Neural cell (in vitro differentiated cells): Measurements from ENCODE around the gene KRT6C. TPM values are rescaled to one million over a fixed set of nuclear protein-coding genes. Genes with fewer than 3 reads are reported as not detected.

Source experiments
- H2AFZ ChIP-seq: fragments of 200-600, 300-800 bp; sonication (generic), shearing (Covaris generic); 2 replicates; pipeline ENCODE4 v1.6.0; 2014; ENCODE audit warnings: low read depth, mild to moderate bottlenecking, antibody characterized with exemption, low read length, moderate library complexity
- H3F3A ChIP-seq: fragments of 200-600 bp; shearing (Covaris generic); 2 replicates; pipeline ENCODE4 v1.6.1; 2016; ENCODE audit warnings: mild to moderate bottlenecking, moderate library complexity, mixed read lengths, antibody characterized with exemption, low read length; ENCODE audit not compliant: insufficient read depth, poor library complexity, severe bottlenecking
- H3K27ac ChIP-seq: fragments of 200-600, 300-800 bp; sonication (generic), shearing (Covaris generic); 2 replicates; pipeline ENCODE4 v1.5.1; 2014; ENCODE audit warnings: mild to moderate bottlenecking, low read length, moderate library complexity
- H3K27me3 ChIP-seq: fragments of 300-800, 200-600 bp; sonication (generic), shearing (Covaris generic); 2 replicates; pipeline ENCODE4 v1.6.0; 2014; ENCODE audit warnings: mild to moderate bottlenecking, low read depth, low read length, moderate library complexity; ENCODE audit not compliant: insufficient read depth
- H3K36me3 ChIP-seq: fragments of 300-800, 200-600 bp; sonication (generic), shearing (Covaris generic); 2 replicates; pipeline ENCODE4 v1.5.1; 2014; ENCODE audit warnings: mild to moderate bottlenecking, antibody characterized with exemption, low read length, moderate library complexity; ENCODE audit not compliant: insufficient read depth
- H3K4me2 ChIP-seq: fragments of 300-800, 200-600 bp; sonication (generic), shearing (Covaris generic); 2 replicates; pipeline ENCODE4 v1.6.0; 2014; ENCODE audit warnings: mild to moderate bottlenecking, low read length
- H3K4me3 ChIP-seq: fragments of 300-800, 200-600 bp; sonication (generic), shearing (Covaris generic); 2 replicates; pipeline ENCODE4 v1.5.1; 2014; ENCODE audit warnings: mild to moderate bottlenecking, low read length, moderate library complexity
- H3K79me2 ChIP-seq: fragments of 200-600 bp; shearing (Covaris generic); replicated peaks from 2 replicates; pipeline ENCODE4 v1.6.0; 2014; ENCODE audit warnings: mild to moderate bottlenecking, low read length, moderate library complexity; ENCODE audit not compliant: insufficient read depth
- H3K9ac ChIP-seq: fragments of 300-800, 200-600 bp; sonication (generic), shearing (Covaris generic); 2 replicates; pipeline ENCODE4 v1.6.1; 2016; ENCODE audit warnings: mild to moderate bottlenecking, low read length, mixed read lengths
- H3K9me2 ChIP-seq: fragments of 200-600 bp; shearing (Covaris generic); 2 replicates; pipeline ENCODE4 v1.6.1; 2016; ENCODE audit warnings: mild to moderate bottlenecking, low read length, mixed read lengths; ENCODE audit not compliant: insufficient read depth
- H3K9me3 ChIP-seq: fragments of 200-600, 300-800 bp; sonication (generic), shearing (Covaris generic); 2 replicates; pipeline ENCODE4 v1.6.1; 2016; ENCODE audit warnings: mild to moderate bottlenecking, mixed run types, low read length, moderate library complexity, mixed read lengths
- H4K20me1 ChIP-seq: fragments of 200-600 bp; shearing (Covaris generic); 2 replicates; pipeline ENCODE4 v1.6.1; 2016; ENCODE audit warnings: mild to moderate bottlenecking, mixed run types; ENCODE audit not compliant: insufficient read depth
- EP300 ChIP-seq: fragments of 450-650 bp; conservative IDR thresholded peaks from 2 replicates; pipeline ENCODE4 v1.6.1; 2014; ENCODE audit warnings: antibody characterized with exemption, mild to moderate bottlenecking, moderate library complexity; ENCODE audit not compliant: poor library complexity, severe bottlenecking
- EZH2 ChIP-seq: fragments of 200-600, 300-800 bp; shearing (Covaris generic), sonication (generic); IDR thresholded peaks from 2 replicates; pipeline ENCODE4 v1.6.1; 2014; ENCODE audit warnings: antibody characterized with exemption, low read length, borderline replicate concordance, mild to moderate bottlenecking; ENCODE audit not compliant: insufficient read depth, poor library complexity, severe bottlenecking
- MXI1 ChIP-seq: fragments of 450-650 bp; conservative IDR thresholded peaks from 2 replicates; pipeline ENCODE4 v1.6.1; 2014; ENCODE audit warnings: antibody characterized with exemption, mild to moderate bottlenecking; ENCODE audit not compliant: poor library complexity, severe bottlenecking
- RAD21 ChIP-seq: fragments of 450-650 bp; conservative IDR thresholded peaks from 2 replicates; pipeline ENCODE4 v1.6.1; 2014; ENCODE audit warnings: antibody characterized with exemption, mild to moderate bottlenecking, moderate library complexity
- SMC3 ChIP-seq: fragments of 450-650 bp; conservative IDR thresholded peaks from 2 replicates; pipeline ENCODE4 v1.6.1; 2014; ENCODE audit warnings: antibody characterized with exemption, mild to moderate bottlenecking, moderate library complexity; ENCODE audit not compliant: poor library complexity
- TAF1 ChIP-seq: IDR thresholded peaks from 2 replicates; pipeline ENCODE4 v1.6.1; 2012; ENCODE audit warnings: low read depth
- polyA plus RNA-seq: library from polyadenylated mRNA; depleted of rRNA; stranded (reverse); fragments of >200 nt; gene quantifications from 2 replicates; pipeline ENCODE4 v1.2.3, GENCODE V29; 2014
- TF ChIP-seq, protein P1 (sequence below): IDR thresholded peaks from 2 replicates; pipeline ENCODE4 v1.6.1; 2012; ENCODE audit warnings: borderline replicate concordance

The KRT6C gene
- polyA plus RNA-seq, 1 donor from 2014 or later: not detected

DNA sequence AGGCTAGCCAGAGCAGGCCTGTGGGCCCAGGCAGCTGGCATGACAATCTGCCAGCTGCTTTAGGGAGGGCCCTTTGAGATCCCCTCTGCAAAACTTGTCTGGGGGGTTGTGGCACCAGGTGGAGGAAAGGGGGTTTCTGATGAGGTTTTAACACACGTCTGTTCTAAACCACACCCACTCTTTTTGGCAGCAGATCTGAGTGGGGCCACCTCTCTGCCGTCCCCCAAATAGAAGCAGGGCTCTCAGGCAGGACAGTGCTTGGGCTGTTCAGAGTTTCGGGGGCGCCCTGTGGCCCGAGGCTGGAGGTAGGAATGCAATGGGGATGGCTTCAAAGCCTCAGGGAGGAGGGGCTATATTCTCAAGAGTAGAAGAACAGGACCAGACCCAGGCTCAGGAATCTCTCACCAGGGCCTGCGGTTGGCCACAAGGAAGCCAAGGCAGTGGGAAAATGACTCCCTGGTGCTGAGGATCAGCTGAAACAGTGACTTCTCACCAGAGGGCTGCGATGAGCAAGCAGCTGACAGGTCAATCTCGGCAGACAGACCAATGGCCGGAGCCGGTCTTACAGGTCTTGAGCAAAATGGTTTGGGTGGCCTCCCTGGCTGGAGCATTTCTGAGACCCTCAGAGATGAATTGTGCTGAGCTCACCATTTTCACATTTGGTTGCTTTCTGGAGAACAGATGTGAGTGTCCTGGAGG, 48.1 kb upstream of the KRT6C start:
- Histone ChIP-seq H3K9me2 (no peaks in the 10 kb centered on the region), H3F3A (no peaks in the 10 kb centered on the region), H3K36me3 (no peaks in the 10 kb centered on the region), H3K27me3 (no peaks in the 10 kb centered on the region), H3K4me3 (no peak overlapping the region), H3K9me3 (no peaks in the 10 kb centered on the region), H3K27ac (no peak overlapping the region), H2AFZ (no peak overlapping the region), H3K9ac (no peak overlapping the region), H3K79me2 (no peaks in the 10 kb centered on the region), H3K4me2 (no peak overlapping the region), H4K20me1 (no peaks in the 10 kb centered on the region)
- TF ChIP-seq RAD21: no peak
- TF ChIP-seq, protein P1, sequence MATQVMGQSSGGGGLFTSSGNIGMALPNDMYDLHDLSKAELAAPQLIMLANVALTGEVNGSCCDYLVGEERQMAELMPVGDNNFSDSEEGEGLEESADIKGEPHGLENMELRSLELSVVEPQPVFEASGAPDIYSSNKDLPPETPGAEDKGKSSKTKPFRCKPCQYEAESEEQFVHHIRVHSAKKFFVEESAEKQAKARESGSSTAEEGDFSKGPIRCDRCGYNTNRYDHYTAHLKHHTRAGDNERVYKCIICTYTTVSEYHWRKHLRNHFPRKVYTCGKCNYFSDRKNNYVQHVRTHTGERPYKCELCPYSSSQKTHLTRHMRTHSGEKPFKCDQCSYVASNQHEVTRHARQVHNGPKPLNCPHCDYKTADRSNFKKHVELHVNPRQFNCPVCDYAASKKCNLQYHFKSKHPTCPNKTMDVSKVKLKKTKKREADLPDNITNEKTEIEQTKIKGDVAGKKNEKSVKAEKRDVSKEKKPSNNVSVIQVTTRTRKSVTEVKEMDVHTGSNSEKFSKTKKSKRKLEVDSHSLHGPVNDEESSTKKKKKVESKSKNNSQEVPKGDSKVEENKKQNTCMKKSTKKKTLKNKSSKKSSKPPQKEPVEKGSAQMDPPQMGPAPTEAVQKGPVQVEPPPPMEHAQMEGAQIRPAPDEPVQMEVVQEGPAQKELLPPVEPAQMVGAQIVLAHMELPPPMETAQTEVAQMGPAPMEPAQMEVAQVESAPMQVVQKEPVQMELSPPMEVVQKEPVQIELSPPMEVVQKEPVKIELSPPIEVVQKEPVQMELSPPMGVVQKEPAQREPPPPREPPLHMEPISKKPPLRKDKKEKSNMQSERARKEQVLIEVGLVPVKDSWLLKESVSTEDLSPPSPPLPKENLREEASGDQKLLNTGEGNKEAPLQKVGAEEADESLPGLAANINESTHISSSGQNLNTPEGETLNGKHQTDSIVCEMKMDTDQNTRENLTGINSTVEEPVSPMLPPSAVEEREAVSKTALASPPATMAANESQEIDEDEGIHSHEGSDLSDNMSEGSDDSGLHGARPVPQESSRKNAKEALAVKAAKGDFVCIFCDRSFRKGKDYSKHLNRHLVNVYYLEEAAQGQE: no peak
- no peak for TF ChIP-seq EZH2

DNA sequence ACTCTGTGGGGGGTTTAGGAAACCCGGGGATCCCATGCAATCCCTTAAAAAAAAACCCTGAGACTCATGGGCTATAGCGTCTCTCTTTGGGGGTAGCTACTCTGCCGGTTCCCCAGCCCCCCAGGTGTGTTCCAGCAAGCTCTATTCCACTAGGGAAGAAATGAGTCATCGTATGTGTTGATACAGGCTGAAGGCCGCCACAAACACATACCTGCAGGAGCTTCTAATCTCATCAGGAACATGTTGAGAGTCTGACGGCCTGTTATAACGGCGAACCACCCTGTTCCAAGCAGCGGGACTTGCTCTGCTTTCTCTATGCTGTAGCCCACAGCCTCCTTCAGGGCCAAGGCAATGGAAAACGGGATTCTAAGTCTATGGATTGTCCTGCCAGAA, 47.6 kb upstream of the KRT6C start:
- no peaks in the 10 kb centered on the region for H3K9me2 ChIP-seq
- no peak overlapping the region for H3K4me3 ChIP-seq
- no peaks in the 10 kb centered on the region for H3K79me2 ChIP-seq
- no peaks in the 10 kb centered on the region for H4K20me1 ChIP-seq
- H3K4me2 ChIP-seq: no peak overlapping the region
- H3K27ac ChIP-seq: no peak overlapping the region
- H3K36me3 ChIP-seq: no peaks in the 10 kb centered on the region
- H3F3A ChIP-seq: no peaks in the 10 kb centered on the region
- no peak overlapping the region for H2AFZ ChIP-seq
- no peak overlapping the region for H3K9ac ChIP-seq
- TF ChIP-seq RAD21: no peak
- TF ChIP-seq, protein P1: no peak
- TF ChIP-seq TAF1: no peak
- no peak for TF ChIP-seq MXI1
- no peak for TF ChIP-seq EP300
- TF ChIP-seq EZH2: no peak
- no peak for TF ChIP-seq SMC3
- H3K27me3 ChIP-seq: no peaks in the 10 kb centered on the region
- H3K9me3 ChIP-seq: no peaks in the 10 kb centered on the region
